ENCODE data around the gene CACNA1H.

The CACNA1H gene

DNA sequence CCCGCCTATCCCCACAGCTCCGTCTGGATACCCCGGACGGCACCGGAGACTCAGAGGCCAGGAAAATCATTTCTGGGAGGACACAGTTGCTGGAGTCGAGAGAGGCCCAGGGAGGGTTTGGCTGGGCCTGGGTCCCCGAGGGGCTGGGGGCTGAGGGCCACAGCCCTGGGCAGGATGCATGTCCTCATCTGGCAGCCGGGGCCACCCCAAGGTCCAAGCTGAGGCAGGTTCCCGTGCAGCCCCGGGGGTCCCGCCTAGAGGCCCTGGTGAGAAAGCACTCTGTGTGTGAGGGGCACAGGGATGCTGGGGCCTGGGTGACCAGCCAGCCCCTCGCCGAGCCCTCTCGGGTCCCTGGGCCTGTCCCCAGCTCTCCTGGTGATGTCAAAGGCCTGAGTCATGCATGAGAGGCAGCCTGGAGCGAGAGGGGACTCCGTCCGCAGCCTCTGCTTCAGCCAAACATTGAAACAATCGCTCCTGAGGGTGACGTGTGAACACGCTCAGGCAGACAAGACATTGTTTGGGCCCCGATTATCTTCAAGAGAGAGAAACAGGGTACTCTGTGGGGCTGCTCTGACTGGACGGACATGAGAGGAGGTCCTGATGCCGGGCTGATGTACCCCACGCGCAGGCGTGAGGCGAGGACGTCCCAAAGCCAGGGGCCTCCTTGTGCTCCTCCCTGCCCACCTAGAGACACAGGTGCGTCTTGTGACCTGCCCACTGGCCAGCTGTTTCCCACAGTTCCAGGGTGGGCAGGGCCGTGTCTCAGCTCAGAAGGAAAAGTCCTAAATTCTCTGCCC is 31.1 kb upstream of the CACNA1H start:
- in situ Hi-C loops (cut with MboI; ENCODE audit: low sequenced_read_pairs) = no loop called here

DNA sequence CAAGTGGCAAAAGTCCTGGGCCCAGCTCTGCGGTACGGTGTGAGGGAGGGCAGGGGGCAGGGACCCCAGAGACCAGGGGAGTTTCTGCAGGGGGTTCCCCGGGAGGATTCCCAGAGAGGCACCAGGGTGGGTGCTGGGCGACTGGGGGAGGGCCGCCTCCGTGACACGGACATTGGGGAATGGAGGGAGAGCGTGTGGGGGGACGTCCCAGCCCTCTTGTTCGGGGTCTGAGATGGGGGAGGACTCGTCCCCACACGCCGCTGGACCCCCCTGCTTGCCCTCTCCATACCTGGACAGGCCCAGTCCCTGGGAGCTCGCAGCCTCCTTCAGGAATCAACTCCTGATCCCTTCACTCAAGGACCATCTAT is 30.5 kb upstream of the CACNA1H start:
- in situ Hi-C loops (cut with MboI; ENCODE audit: low sequenced_read_pairs) = no loop called here

DNA sequence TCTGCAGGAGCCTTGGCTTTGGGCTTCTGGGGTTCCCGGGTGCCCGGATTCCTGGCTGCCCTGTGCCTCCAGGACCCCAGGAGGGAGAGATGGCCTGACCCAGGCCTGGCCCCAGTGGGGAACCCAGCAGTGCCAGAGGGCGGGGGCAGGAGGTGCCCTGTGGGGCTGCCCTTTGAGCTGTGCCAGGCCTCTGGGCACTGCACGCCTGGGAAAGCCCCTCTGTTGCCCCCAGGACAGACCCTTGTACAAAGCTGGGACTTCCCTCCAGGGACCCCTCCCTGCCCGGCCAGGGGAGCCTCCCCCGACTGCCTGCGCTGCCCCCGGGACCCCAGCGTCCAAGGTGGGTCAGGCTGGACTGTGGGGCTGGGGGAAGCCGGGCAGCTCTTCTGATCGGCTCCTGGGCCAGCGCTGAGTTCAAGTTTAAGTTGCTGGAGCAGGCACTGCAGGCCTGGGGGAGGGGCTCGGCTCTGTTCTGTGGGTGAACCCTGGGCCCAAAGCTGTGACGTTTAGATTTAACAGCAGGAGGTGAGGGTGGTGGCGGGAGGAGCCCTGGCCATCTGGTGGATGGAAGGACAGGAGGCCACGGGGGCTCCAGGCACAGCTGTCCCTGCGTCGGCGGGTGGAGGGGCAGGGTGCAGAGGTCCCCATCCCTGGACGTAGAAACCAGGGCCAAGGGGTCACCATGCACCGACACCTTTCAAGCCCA is 29.2 kb upstream of the CACNA1H start:
- in situ Hi-C loops (cut with MboI; ENCODE audit: low sequenced_read_pairs) = no loop called here

DNA sequence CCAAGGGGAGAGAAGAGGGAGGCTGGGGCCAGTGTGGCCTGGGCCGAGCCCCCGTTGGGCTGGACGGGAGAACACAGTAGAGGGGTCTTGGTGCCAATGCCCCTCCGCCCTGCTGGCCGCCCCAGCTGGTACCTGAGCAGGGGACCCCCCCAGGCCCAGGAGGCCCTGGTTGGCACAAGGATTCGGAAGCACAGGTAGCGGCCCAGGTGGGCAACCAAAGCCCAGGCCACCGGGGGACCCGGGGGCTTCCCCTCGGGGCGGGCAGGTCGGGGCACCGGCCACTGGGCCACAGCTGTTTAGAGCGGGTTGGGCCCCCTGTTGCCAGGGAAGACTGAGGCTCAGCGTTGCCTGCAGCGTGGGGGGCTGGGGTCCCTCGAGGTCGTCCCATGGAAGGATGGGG is 28.6 kb upstream of the CACNA1H start:
- in situ Hi-C loops (cut with MboI; ENCODE audit: low sequenced_read_pairs) = no loop called here

DNA sequence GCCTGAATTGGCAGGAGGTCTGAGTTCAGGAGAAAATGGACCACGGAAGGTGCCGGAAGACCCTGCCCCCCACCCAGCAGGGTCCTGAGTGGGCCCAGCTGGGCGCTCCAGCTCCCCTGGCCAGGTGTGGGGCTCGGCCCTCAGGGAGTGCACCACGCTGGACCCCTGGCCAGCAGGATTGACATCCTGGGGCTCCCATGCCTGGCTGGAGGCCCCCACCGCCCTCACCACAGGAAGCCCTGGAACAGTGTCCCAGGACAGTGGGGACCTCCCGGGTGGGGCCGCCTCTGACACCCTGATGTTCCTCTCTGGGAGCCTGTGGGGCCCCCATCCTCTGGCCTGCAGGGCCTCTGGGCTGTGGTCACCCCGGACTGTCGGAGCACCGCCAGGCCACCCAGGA is 28.1 kb upstream of the CACNA1H start:
- in situ Hi-C loops (cut with MboI; ENCODE audit: low sequenced_read_pairs) = no loop called here

DNA sequence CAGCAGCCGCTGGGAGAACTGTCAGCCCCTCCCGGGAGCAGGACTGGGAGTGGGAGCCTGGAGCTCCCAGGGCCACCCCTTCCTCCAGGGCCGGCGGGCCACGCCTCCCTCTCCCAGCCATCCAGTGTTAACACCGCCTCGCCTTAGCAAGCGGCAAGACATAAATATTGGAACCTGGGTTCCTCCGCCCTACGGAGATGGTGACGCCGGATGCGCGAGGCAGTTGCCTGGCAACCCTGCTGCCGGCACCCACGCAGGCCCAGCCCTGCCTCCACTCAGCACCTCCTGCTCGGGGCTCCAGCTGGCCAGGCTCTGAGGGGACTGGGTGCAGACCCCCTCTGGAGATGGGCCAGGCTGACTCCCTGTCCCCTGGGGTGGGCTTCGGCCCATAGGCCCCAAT is 27.4 kb upstream of the CACNA1H start:
- in situ Hi-C loops (cut with MboI; ENCODE audit: low sequenced_read_pairs) = no loop called here

DNA sequence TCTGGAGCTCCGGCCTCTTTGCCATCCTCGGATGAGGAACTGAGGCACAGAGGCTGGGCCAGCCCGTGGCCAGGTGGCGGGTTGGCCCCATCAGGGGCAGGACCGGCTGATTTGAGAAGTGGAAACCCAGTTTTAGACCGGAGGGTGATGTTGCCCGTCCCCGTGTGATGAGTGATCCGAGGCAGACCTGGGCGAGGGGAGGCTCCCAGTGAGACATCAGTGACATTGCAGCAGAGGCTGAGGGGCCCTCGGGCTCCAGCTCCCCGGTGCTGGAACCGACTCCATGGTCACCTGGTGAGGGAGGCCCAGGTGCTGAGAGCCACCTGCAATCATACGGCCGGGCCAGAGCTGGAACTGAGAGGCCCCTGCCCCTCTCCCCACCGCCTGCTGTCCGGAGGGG is 26.9 kb upstream of the CACNA1H start:
- in situ Hi-C loops (cut with MboI; ENCODE audit: low sequenced_read_pairs) = no loop called here

DNA sequence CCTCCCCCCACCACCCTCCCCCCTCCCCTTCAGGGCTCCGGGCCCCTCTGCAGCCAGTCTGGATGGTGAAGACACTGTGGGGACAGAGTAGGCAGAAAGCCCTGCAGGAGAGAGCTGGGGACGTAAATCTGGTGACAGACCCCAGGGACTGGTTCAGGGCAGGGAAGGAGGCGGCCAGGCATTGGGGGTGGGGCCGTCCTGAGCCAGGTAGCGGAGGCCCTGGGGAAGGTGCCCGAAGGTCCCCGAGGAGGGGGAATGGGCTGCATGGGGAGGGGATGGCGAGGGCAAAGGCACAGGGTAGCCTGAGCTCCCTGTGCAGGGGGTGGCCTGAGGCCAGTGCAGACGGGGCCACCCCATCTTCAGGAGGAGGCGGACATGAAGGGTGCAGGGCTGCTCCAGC is 26.3 kb upstream of the CACNA1H start:
- in situ Hi-C loops (cut with MboI; ENCODE audit: low sequenced_read_pairs) = no loop called here

DNA sequence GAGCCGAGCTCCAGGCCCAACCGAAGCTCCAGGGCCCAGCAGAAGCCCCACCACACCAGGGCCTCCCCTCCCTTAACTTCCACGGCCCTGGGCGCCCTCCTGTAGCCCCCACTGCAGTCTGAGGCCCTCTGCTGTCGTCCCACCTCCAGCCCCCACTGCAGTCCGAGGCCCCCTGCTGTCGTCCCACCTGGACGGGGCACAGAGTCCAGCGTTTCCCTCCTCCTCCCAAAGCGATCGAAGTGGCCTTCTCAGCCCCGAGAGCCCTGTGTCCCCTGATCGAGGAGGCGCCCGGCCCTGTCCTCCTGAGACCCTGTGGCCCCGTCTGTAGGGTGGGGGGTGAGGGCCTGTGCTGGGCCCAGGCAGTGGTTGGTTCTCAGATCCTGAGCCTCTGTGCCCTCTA is 25.8 kb upstream of the CACNA1H start:
- in situ Hi-C loops (cut with MboI; ENCODE audit: low sequenced_read_pairs) = no loop called here

DNA sequence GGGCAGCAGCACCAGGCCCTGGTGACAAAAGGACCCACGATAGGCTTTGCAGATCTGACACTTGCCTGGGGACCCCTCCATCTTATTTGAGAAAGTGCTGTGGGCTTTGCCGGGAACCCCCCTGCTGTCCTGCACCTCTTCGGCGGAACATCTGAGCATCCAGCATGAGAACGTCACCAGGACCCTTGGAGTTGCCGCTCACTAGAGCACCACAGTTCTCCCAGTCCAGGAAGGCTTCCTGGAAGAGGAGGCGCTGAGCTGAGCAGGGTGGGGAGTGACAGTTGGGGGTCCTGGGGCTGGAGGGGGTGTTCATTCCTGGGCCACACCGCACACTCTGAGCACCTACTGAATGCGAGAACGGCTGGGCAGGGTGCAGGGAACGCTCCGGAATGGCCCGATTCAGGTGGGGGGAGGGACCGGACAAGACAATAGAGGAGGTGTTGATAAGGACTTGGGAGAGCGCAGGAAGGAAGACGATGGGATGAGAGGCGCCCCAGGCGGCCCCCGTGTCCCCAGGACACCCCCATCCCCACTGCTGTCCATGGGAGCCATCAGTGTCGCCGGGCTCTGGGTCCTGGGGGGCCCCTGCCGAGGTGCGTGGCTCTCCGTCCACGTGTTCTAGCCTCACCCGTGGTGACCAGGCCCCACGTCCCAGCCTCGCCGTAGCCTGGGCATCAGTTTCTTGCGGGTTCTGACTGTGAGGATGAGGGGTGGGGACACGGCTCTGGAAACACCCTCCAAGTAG is 24.8 kb upstream of the CACNA1H start:
- in situ Hi-C loops (cut with MboI; ENCODE audit: low sequenced_read_pairs) = no loop called here

DNA sequence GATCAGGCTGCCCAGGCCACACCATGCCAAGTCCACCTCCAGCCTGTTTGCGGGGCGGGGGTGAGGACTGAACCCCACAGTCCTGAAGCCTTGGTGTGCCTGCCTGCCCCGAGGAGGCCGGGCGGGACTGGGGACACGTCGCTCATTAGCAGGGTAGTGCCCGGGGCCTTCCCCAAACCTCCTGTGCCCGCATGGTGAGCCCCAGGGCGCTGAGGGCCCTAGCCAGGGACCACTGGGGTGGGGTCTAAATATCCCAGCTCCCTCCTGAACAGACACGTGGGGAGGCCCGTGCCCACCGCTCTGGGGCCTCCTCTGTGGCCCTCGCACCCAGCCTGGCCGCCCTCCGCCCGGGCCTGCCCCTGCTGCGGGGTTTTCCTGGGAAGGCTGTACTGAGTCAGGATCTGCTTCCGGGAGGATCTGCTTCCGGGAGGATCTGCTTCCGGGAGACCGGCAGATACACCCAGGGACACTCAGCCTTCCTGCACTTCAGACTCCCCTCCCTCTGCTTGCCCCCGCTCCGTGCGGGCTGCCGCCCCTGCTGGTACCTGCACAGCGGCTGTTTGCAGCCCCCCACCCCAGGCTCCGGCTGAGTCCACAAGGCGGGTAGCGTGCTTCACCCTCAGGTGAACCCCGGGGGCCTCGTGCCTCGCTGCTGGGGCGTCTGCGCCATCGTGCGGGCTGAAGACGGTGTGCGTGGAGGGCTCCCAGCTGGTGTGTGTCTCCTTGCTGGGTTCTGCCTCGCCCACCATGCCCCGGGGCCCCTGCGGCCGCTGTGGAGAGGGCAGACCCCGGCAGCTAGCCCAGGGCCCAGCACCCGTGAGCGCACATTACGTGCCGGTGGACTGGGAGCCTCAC is 23.6 kb upstream of the CACNA1H start:
- in situ Hi-C loops (cut with MboI; ENCODE audit: low sequenced_read_pairs) = no loop called here

DNA sequence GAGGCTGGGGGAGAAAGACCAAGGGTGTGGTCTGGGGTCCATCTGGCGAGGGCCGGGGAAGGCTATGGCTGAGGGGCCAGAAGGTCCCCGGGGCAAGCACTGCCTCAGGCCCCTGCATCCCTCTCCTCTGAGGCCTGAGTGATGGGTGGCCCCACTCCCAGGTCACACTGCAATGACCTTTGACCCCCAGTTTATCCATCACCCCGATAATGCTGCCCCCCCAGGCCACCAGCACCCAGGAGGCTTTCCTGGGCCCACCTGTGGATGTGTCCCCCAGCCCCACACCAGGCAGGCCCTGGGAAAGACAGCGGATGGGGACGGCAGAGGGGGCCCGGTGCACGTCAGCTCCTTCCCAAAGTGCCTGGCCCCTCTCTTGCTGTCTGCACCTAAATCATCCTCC is 22.5 kb upstream of the CACNA1H start:
- in situ Hi-C loops (cut with MboI; ENCODE audit: low sequenced_read_pairs) = no loop called here

DNA sequence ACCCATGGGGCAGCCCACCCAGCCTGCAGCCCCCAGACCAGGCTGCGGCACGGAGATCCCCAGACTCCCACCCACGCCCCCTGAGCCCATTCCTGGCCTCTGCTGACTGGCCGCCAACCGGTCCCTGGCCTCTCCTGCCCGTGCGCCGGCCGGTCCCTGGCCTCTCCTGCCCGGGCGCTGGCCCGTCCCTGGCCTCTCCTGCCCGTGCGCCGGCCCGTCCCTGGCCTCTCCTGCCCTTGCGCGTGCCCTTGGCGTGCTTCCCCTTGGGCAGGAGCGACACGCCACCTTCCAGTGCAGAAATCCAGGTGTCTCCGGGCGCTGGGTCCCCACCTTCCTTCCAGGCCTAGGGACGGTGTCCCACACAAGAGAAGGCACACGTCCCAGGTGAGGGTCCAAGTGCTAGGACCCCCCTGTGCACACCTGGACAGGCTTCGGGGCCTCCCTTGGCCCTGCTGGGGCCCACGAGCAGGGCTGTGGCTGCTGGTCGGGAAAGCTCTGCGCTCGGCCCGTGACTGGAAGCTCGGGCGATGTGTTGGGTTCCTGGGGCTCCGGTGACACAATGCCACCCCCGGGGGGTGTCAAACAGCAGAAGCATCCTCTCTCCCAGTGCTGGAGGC is 21.4 kb upstream of the CACNA1H start:
- in situ Hi-C loops (cut with MboI; ENCODE audit: low sequenced_read_pairs) = no loop called here

DNA sequence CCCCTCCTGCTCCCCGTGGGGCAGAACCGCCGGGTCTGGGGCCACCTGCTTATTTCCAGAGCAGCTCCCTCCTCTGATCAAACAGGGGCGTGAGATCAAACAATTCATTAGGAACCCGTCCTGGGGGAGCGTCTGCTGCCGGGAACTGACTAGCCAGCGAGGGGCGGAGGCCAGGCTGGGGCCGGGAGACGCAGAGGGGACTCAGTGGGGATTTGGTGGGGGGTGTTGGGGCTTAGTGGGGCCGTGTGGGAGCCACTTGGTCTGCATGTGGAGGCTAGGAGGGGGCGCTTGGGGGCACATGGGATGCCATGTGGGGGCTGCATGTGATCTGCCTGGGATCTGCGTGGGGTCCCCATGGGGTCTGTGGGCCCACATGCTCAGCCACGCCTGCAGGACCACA is 20.5 kb upstream of the CACNA1H start:
- in situ Hi-C loops (cut with MboI; ENCODE audit: low sequenced_read_pairs) = no loop called here

DNA sequence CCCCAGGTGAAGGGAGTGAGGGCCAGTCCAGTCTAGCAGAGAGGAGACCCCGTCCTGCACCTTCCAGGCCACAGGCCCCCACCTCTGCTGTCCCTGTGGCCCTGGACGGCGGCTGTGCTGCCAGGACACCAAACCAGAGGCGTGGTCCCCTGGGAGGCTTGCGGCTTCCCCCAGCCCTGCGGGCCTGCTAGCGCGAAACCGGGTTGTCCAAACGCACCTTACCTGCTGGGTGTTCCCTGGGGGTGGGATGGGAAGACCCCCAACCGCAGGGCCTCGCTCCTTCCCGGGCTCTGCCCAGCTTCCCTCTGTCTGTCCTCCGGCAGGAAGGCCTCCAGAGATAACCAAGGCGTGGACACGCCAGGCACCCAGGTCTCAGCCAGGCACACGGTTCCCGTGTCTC is 19.6 kb upstream of the CACNA1H start:
- in situ Hi-C loops (cut with MboI; ENCODE audit: low sequenced_read_pairs) = no loop called here

DNA sequence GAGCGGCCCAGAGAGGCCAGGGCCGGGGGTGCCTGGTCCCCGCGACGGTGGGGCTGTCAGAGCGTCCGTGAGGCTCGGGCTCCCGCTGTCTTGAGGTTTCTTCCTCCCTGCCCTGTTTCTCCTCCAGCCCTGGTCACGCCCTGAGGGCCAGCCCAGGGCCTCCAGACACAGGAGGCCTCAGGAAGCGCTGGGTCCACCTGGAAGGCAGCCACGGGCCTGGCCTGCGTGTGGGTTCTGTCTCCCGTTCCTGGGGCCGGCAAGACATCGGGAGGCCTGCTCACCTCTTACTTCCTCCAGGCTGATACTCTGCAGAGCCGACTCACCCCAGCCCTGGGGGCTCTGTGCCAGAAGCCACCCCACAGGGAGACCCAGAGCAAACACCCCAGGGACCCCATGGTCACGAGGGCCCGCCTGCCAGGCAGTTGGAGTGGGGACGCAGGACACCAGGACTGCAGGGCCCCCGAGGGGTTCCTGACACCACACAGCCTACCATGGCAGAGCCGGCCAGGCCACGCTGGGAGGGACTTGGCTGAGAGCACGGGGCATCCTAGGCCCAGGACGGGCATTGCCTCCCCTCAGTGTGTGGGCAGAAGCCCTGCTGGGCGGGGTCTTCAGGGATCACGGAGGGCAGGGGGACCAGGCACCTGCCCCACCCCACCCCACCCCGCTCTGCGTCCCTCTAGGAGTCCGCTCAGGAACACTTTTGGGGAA is 18.9 kb upstream of the CACNA1H start:
- in situ Hi-C loops (cut with MboI; ENCODE audit: low sequenced_read_pairs) = no loop called here

DNA sequence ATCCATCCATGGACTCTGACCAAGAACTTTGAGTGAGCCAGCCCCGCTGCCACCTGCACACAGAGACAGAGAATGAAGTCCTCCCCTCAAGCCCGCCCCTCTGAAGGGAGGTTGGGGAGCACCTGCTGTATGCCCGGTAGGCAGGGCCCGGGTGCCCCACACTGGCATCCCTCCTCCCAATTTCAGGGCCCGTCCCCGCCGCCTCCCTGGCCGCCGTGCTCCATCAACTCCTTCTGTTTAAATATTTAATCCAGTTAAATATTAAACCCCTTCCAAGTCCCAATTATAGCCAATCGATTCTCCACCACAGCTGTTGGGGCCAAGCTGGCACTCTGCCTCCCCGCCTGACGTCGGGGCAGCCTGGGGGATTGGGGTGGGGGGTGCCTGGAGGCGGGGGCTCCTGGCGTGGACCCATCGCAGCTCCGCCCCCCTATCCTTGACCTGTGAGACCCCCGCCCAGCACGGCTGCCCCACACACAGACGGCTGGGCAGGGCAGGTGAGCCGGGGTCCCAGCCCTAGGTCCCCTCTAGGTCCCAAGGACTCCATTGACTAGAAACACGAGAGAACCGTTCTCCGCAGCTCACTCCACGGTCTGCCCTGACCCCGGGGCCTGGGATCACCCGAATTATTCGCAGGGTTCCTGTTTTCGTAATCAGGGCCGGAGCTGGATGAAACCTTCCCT is 18.0 kb upstream of the CACNA1H start:
- in situ Hi-C loops (cut with MboI; ENCODE audit: low sequenced_read_pairs) = no loop called here

DNA sequence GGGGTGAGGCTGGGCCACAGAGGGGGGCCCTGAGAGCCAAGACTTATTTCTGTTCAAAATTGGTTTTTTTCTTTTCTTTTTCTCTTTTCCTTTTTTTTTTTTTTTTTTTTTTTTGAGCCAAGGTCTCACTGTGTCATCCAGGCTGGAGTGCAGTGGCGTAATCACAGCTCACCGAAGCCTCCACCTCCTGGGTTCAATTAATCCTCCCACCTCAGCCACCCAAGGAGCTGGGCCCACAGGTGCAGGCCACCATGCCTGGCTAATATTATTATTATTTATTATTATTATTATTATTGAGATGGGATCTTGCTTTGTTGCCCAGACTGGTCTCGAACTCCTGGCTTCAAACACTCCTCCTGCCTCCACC is 17.5 kb upstream of the CACNA1H start:
- in situ Hi-C loops (cut with MboI; ENCODE audit: low sequenced_read_pairs) = no loop called here

DNA sequence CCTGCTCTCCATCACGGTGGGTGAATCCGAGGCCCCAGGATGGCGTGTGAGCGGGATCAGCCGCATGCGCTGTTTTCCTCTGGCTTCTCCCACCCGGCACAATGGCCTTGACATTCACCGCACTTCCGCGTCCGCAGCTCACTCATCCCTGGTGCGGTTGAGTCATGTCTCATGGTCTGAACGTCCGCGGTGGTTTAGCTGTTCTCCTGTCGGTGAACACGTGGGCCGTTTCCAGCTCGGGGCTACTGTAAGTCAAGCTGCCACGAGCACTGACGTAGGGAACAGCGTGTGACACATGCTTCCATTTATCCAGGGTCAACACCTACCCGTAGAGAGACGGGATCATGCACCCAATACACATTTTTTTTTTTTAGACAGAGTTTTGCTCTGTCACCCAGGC is 15.3 kb upstream of the CACNA1H start:
- in situ Hi-C loops (cut with MboI; ENCODE audit: low sequenced_read_pairs) = no loop called here

Data from hTERT RPE-1 (cell line).